ENCODE results near the gene EIF4E2. TPM values are rescaled to one million over a fixed set of nuclear protein-coding genes. Genes with fewer than 3 reads are reported as not detected.

The EIF4E2 gene
- total RNA-seq, 6 experiments from 2014 or later: 79.7 to 89.7 (median 83.8) TPM

- Mint-ChIP-seq H3K27me3 (ENCODE audit: insufficient read depth) (peaks cover 5% of the 10 kb centered on the region), H3K9me3 (no peaks in the 10 kb centered on the region), H3K27ac (peak overlapping the region; percentile 2; the same call in 1 of the 2 replicates), H3K4me3 (no peak overlapping the region), H3K4me1 (ENCODE audit: low read depth) (peaks cover 22% of the 10 kb centered on the region), H3K36me3 (ENCODE audit: low read depth) (peaks cover 8% of the 10 kb centered on the region)
- no peak for TF ChIP-seq CTCF (IDR thresholded peaks at IDR 0.05)
- DNase-seq: peak; percentile 35
Observed at GRCh38 chr2:232588680-232589585, 38.4 kb downstream of the EIF4E2 start.

- Mint-ChIP-seq H3K27ac (peak overlapping the region; percentile 97), H3K27me3 (ENCODE audit: insufficient read depth) (peaks cover 9% of the 10 kb centered on the region), H3K4me3 (peak overlapping the region; percentile 44; the same call in 1 of the 2 replicates), H3K4me1 (ENCODE audit: low read depth) (peaks cover 22% of the 10 kb centered on the region), H3K9me3 (no peaks in the 10 kb centered on the region), H3K36me3 (ENCODE audit: low read depth) (no peaks in the 10 kb centered on the region)
- DNase-seq: peak; percentile 96
- TF ChIP-seq CTCF (IDR thresholded peaks at IDR 0.05): peak; percentile 61
Observed at GRCh38 chr2:232592772-232593395, 42.4 kb downstream of the EIF4E2 start.

GRCh38 chr2:232593982-232594381 is 43.5 kb downstream of the EIF4E2 start:
- no peak for DNase-seq
- Mint-ChIP-seq H3K36me3 (ENCODE audit: low read depth) (no peaks in the 10 kb centered on the region), H3K9me3 (no peaks in the 10 kb centered on the region), H3K4me3 (no peak overlapping the region), H3K27me3 (ENCODE audit: insufficient read depth) (peaks cover 9% of the 10 kb centered on the region), H3K27ac (peak overlapping the region; percentile 97; the same call in 1 of the 2 replicates), H3K4me1 (ENCODE audit: low read depth) (peaks cover 17% of the 10 kb centered on the region)
- TF ChIP-seq CTCF (IDR thresholded peaks at IDR 0.05): no peak

GRCh38 chr2:232597362-232598079 is 47.0 kb downstream of the EIF4E2 start:
- Mint-ChIP-seq H3K4me3 (no peak overlapping the region), H3K9me3 (no peaks in the 10 kb centered on the region), H3K4me1 (ENCODE audit: low read depth) (peaks cover 12% of the 10 kb centered on the region), H3K36me3 (ENCODE audit: low read depth) (no peaks in the 10 kb centered on the region), H3K27ac (no peak overlapping the region), H3K27me3 (ENCODE audit: insufficient read depth) (peaks cover 7% of the 10 kb centered on the region)
- DNase-seq: no peak
- no peak for TF ChIP-seq CTCF (IDR thresholded peaks at IDR 0.05)

GRCh38 chr2:232598293-232598692 is 47.8 kb downstream of the EIF4E2 start:
- Mint-ChIP-seq H3K36me3 (ENCODE audit: low read depth) (no peaks in the 10 kb centered on the region), H3K4me1 (ENCODE audit: low read depth) (peaks cover 4% of the 10 kb centered on the region), H3K4me3 (no peak overlapping the region), H3K9me3 (no peaks in the 10 kb centered on the region), H3K27me3 (ENCODE audit: insufficient read depth) (peaks cover 9% of the 10 kb centered on the region), H3K27ac (no peak overlapping the region)
- TF ChIP-seq CTCF (IDR thresholded peaks at IDR 0.05): no peak
- DNase-seq: no peak

All from HFFc6 (cell line).